HepG2 (cell line): ENCODE data around the gene MT1G. TPM values are rescaled to one million over a fixed set of nuclear protein-coding genes. Genes with fewer than 3 reads are reported as not detected.

ENCODE experiments used
- ATAC-seq: fragments of 200-7000 bp; cut with Tn5 transposase; 3 replicates; pipeline ENCODE4 v1.9.1; 2020; ENCODE audit warnings: mild to moderate bottlenecking, moderate library complexity
- BruUV-seq: library from RNA; stranded (reverse); fragments of 400-500 nt; replicated peaks from 2 replicates; lab custom pipeline; 2021; lab: Mats Ljungman, UMichigan
- CTCF ChIA-PET: fragments of 300-600 bp; formaldehyde crosslinking; extraction: SDS; loops from one replicate; lab custom pipeline; 2021; ENCODE audit warnings: low total read pairs, inconsistent platforms, low intra/inter-chr PET ratio; lab: Yijun Ruan, JAX
- POLR2A ChIA-PET: fragments of 350-600 bp; sonication (Branson Sonifier 250); formaldehyde crosslinking; loops from one replicate; lab custom pipeline; 2020; ENCODE audit warnings: antibody characterized with exemption, inconsistent platforms; lab: Yijun Ruan, JAX
- DNase-seq: peaks from one replicate; pipeline ENCODE4 v3.0.0-alpha.2; 2015; ENCODE audit warnings: low spot score
- FAIRE-seq: peaks from 3 replicates; lab custom pipeline; 2011; peaks lifted over from hg19 to GRCh38; lab: Jason Lieb, UNC
- H2AFZ ChIP-seq: one replicate; pipeline ENCODE4 v1.6.1; 2011; ENCODE audit warnings: low read length, inconsistent platforms
- H3K27ac ChIP-seq: fragments of 300-600 bp; 3 replicates; pipeline ENCODE4 v1.8.0; 2011; ENCODE audit warnings: mixed run types, mild to moderate bottlenecking, mixed read lengths, low read length, inconsistent platforms; ENCODE audit not compliant: insufficient read depth; ENCODE audit errors: extremely low read length
- H3K27me3 ChIP-seq, 2 experiments: fragments of 200-600 bp in 1 of 2; 2 replicates in 1 of 2; 3 replicates in 1 of 2; pipeline versions ENCODE4 v1.6.0 to v1.8.0; 2011; ENCODE audit warnings: low read length in 2 of 2, mild to moderate bottlenecking in 2 of 2, moderate library complexity in 2 of 2, inconsistent platforms in 1 of 2; ENCODE audit not compliant: insufficient read depth in 2 of 2, control insufficient read depth in 1 of 2
- H3K36me3 ChIP-seq, 2 experiments: fragments of 200-600 bp in 1 of 2; replicated peaks in 1 of 2; 2 replicates in 1 of 2; 3 replicates in 1 of 2; pipeline versions ENCODE4 v1.5.1 to v1.8.0; 2011; ENCODE audit warnings: low read length in 2 of 2, inconsistent platforms in 1 of 2; ENCODE audit not compliant: insufficient read depth in 2 of 2, control insufficient read depth in 1 of 2
- H3K4me1 ChIP-seq: 2 replicates; pipeline ENCODE4 v1.5.1; 2012; ENCODE audit warnings: low read length, inconsistent platforms; ENCODE audit not compliant: insufficient read depth
- H3K4me2 ChIP-seq: 2 replicates; pipeline ENCODE4 v1.6.0; 2011; ENCODE audit warnings: low read depth, low read length, inconsistent platforms
- H3K4me3 ChIP-seq, 3 experiments: fragments of 200-600 bp in 1 of 3; sonication (generic), shearing (Covaris generic) in 1 of 3; replicated peaks in 1 of 3; 2 replicates each; pipeline ENCODE4 v1.5.1; 2011 to 2016; ENCODE audit warnings: low read length in 3 of 3, inconsistent platforms in 2 of 3, low read depth in 2 of 3, mild to moderate bottlenecking in 2 of 3, control low read depth in 1 of 3, mixed read lengths in 1 of 3; ENCODE audit not compliant: insufficient read depth in 1 of 3
- H3K79me2 ChIP-seq: one replicate; pipeline ENCODE4 v1.6.1; 2011; ENCODE audit warnings: low read length, inconsistent platforms; ENCODE audit not compliant: insufficient read depth
- H3K9ac ChIP-seq: 2 replicates; pipeline ENCODE4 v1.6.0; 2011; ENCODE audit warnings: mild to moderate bottlenecking, low read depth, low read length, inconsistent platforms; ENCODE audit not compliant: insufficient read depth
- H3K9me3 ChIP-seq: 2 replicates; pipeline ENCODE4 v1.5.1; 2012; ENCODE audit warnings: mild to moderate bottlenecking, low read length
- H4K20me1 ChIP-seq: 2 replicates; pipeline ENCODE4 v1.6.0; 2011; ENCODE audit warnings: inconsistent platforms, mild to moderate bottlenecking, low read length, moderate library complexity; ENCODE audit not compliant: insufficient read depth
- ATF7-NPFF ChIP-seq: sonication (generic); formaldehyde crosslinking; IDR thresholded peaks from 2 replicates; pipeline ENCODE4 v1.8.1; 2023; ENCODE audit warnings: mild to moderate bottlenecking, low read depth, missing genetic modification reagents, moderate library complexity
- KAT7 ChIP-seq: IDR thresholded peaks from 2 replicates; pipeline ENCODE4 v1.6.1; 2018; ENCODE audit warnings: borderline replicate concordance, missing compliant biosample characterization
- KDM2A ChIP-seq: sonication (generic); formaldehyde crosslinking; IDR thresholded peaks from 2 replicates; pipeline ENCODE4 v1.4.0; 2020; ENCODE audit warnings: low read depth, missing genetic modification reagents, borderline replicate concordance
- ZNF136 ChIP-seq: sonication (generic); formaldehyde crosslinking; IDR thresholded peaks from 2 replicates; pipeline ENCODE4 v1.8.1; 2022; ENCODE audit warnings: low read depth, mild to moderate bottlenecking, moderate library complexity, missing genetic modification reagents
- WGBS: methylation state at CpG from one replicate; pipeline ENCODE4 v1.1.6; 2017; ENCODE audit warnings: low lambda C conversion rate; 5-methylcytosine and 5-hydroxymethylcytosine counted together
- in situ Hi-C: cut with HindIII; loops from 2 replicates; pipeline ENCODE4 v1.10.0; 2017; ENCODE audit warnings: low pct_unique_long_range_greater_than_20kb; ENCODE audit not compliant: extremely low pct_ligation_motif_present
- intact Hi-C: fragments of 100-400 bp; cut with micrococcal nuclease; formaldehyde crosslinking; loops from one replicate; pipeline ENCODE4 v1.10.0; 2022; ENCODE audit not compliant: unreplicated experiment
- polyA plus RNA-seq, 8 experiments: library from polyadenylated mRNA; depleted of rRNA in 3 of 8; stranded (reverse) in 7 of 8; unstranded in 1 of 8; fragments of >200 nt; fragmentation: Illumina TruSeq in 4 of 8; extraction: Trizol in 4 of 8; gene quantifications; 2 replicates each; pipeline versions ENCODE4 v1.2.1 to v1.2.3, GENCODE V29; 2011 to 2016; ENCODE audit warnings: low read depth in 4 of 8, missing spikeins in 1 of 8, mixed read lengths in 1 of 8; ENCODE audit not compliant: insufficient read depth in 1 of 8
- total RNA-seq, 5 experiments: library from RNA; depleted of rRNA; stranded (reverse); fragments of >200 nt; fragmentation: Illumina TruSeq; extraction: Trizol; gene quantifications; 2 replicates each; pipeline ENCODE4 v1.2.3, GENCODE V29; 2016; ENCODE audit warnings: low read depth in 1 of 5
- TF ChIP-seq, protein P1 (sequence below): sonication (generic); formaldehyde crosslinking; IDR thresholded peaks from 2 replicates; pipeline ENCODE4 v1.4.0; 2020; ENCODE audit warnings: mild to moderate bottlenecking, missing genetic modification reagents, borderline replicate concordance

Gene MT1G
- total and polyA plus RNA-seq, 2 of the 13 experiments (the other 11 are each of a cell fraction or from before 2014, with no cell fraction given): 3.6 to 377 TPM

DNA sequence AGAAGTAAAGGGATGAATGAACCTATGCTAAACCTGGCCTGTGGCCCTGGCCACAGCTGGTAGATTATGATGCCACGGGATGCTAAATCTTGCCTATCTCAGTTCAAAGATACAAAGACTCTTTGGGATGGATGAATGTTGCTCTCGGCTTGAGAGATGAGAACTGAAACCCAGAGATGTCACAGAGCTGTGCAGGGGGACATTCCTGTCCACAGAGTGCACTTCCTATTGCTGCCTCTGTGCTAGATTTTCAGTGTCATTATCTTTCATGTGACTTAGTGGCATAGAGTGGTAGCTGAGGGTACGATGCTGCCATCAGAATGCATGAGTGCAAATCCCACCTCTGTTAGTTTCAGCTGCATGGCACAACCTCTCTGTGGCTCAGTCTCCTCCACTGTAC is 37.7 kb downstream of the MT1G start:
- H3K79me2 ChIP-seq: no peaks in the 10 kb centered on the region
- H3K4me3 ChIP-seq: no peak overlapping the region
- ChIA-PET CTCF (no interaction called here), POLR2A (interaction anchor here (1.3 kb wide), 1 partner anchor 22 kb away, joined by 6 read pairs; the partner anchor contains the start of gene MT2A)
- no peak overlapping the region for H3K9ac ChIP-seq
- DNase-seq (no peak), ATAC-seq (no peak), FAIRE-seq (no peak)
- H3K9me3 ChIP-seq: no peaks in the 10 kb centered on the region
- H3K4me2 ChIP-seq: no peak overlapping the region
- in situ Hi-C loops (no loop called here), intact Hi-C loops (no loop called here)
- BruUV-seq: no TSS peak
- H2AFZ ChIP-seq: no peak overlapping the region
- 38% methylated on average over 3 of the region's 3 CpGs for WGBS
- H3K4me1 ChIP-seq: peaks cover 45% of the 10 kb centered on the region
- H3K27me3 ChIP-seq: peaks cover 6 to 69% of the 10 kb centered on the region in 2 experiments; a peak in 4 of 5 replicates
- no peaks in the 10 kb centered on the region for H3K36me3 ChIP-seq
- TF ChIP-seq, protein P1, sequence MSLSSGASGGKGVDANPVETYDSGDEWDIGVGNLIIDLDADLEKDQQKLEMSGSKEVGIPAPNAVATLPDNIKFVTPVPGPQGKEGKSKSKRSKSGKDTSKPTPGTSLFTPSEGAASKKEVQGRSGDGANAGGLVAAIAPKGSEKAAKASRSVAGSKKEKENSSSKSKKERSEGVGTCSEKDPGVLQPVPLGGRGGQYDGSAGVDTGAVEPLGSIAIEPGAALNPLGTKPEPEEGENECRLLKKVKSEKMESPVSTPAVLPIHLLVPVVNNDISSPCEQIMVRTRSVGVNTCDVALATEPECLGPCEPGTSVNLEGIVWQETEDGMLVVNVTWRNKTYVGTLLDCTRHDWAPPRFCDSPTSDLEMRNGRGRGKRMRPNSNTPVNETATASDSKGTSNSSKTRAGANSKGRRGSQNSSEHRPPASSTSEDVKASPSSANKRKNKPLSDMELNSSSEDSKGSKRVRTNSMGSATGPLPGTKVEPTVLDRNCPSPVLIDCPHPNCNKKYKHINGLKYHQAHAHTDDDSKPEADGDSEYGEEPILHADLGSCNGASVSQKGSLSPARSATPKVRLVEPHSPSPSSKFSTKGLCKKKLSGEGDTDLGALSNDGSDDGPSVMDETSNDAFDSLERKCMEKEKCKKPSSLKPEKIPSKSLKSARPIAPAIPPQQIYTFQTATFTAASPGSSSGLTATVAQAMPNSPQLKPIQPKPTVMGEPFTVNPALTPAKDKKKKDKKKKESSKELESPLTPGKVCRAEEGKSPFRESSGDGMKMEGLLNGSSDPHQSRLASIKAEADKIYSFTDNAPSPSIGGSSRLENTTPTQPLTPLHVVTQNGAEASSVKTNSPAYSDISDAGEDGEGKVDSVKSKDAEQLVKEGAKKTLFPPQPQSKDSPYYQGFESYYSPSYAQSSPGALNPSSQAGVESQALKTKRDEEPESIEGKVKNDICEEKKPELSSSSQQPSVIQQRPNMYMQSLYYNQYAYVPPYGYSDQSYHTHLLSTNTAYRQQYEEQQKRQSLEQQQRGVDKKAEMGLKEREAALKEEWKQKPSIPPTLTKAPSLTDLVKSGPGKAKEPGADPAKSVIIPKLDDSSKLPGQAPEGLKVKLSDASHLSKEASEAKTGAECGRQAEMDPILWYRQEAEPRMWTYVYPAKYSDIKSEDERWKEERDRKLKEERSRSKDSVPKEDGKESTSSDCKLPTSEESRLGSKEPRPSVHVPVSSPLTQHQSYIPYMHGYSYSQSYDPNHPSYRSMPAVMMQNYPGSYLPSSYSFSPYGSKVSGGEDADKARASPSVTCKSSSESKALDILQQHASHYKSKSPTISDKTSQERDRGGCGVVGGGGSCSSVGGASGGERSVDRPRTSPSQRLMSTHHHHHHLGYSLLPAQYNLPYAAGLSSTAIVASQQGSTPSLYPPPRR (CRISPR knock-in tag): no peak
- TF ChIP-seq KDM2A (CRISPR knock-in tag) (no peak), ZNF136 (CRISPR knock-in tag) (no peak), KAT7 (CRISPR knock-in tag) (no peak), ATF7-NPFF (CRISPR knock-in tag) (no peak)
- H3K27ac ChIP-seq: no peak overlapping the region
- H4K20me1 ChIP-seq: no peaks in the 10 kb centered on the region
